NT2/D1 (cell line): ENCODE data around the gene PIP5KL1.

Experiments
- SUZ12 ChIP-seq: IDR thresholded peaks from 2 replicates; pipeline ENCODE4 v1.6.1; 2011; ENCODE audit not compliant: insufficient read length, insufficient read depth; ENCODE audit errors: extremely low read depth
- ZNF274 ChIP-seq: IDR thresholded peaks from 2 replicates; pipeline ENCODE4 v1.6.1; 2011; ENCODE audit warnings: mild to moderate bottlenecking, low read depth, low read length

GRCh38 chr9:127934248-127934647 is 3.7 kb upstream of the PIP5KL1 start:
- TF ChIP-seq SUZ12 (no peak), ZNF274 (no peak)
